Upper lobe of right lung (tissue), 1 donor: Measurements from ENCODE around the gene COL4A4. TPM values are rescaled to one million over a fixed set of nuclear protein-coding genes. Genes with fewer than 3 reads are reported as not detected.

Experiments used
- ATAC-seq: fragments of 200-7000 bp; cut with Tn5 transposase; one replicate; pipeline ENCODE4 v1.9.1; 2020; ENCODE audit warnings: mild to moderate bottlenecking, moderate library complexity
- DNase-seq: peaks from one replicate; pipeline ENCODE4 v3.0.0-alpha.2; 2020
- H3K27ac ChIP-seq: fragments of 200-600 bp; one replicate; pipeline ENCODE4 v1.8.0; 2022
- H3K27me3 ChIP-seq: fragments of 200-600 bp; one replicate; pipeline ENCODE4 v1.8.0; 2022; ENCODE audit warnings: mild to moderate bottlenecking
- H3K36me3 ChIP-seq: fragments of 200-600 bp; one replicate; pipeline ENCODE4 v1.8.0; 2022
- H3K4me1 ChIP-seq: fragments of 200-600 bp; one replicate; pipeline ENCODE4 v1.8.0; 2022
- H3K4me3 ChIP-seq: fragments of 200-600 bp; one replicate; pipeline ENCODE4 v1.8.0; 2022; ENCODE audit warnings: mild to moderate bottlenecking
- H3K9me3 ChIP-seq: fragments of 200-600 bp; one replicate; pipeline ENCODE4 v1.8.0; 2022
- intact Hi-C: fragments of 100-400 bp; cut with DNase I; formaldehyde crosslinking; loops from one replicate; pipeline ENCODE4 v1.11.0; 2022
- total RNA-seq: library from RNA; stranded (reverse); fragmentation: NEBNext Ultra II Directional; extraction: Animal tissue kit (Norgen Biotek cat#: 25700); gene quantifications from one replicate; pipeline ENCODE4 v1.2.1, GENCODE V29; 2021
- TF ChIP-seq, protein P1 (sequence below): fragments of 200-600 bp; IDR thresholded peaks from one replicate; pipeline ENCODE4 v1.8.0; 2022; ENCODE audit warnings: antibody characterized with exemption
- donor health status: DM: no; HTN: yes; CAD: no; lungs with severe emphysema.

Gene COL4A4
- total RNA-seq, 1 donor from 2014 or later, result 36.1 TPM

DNA sequence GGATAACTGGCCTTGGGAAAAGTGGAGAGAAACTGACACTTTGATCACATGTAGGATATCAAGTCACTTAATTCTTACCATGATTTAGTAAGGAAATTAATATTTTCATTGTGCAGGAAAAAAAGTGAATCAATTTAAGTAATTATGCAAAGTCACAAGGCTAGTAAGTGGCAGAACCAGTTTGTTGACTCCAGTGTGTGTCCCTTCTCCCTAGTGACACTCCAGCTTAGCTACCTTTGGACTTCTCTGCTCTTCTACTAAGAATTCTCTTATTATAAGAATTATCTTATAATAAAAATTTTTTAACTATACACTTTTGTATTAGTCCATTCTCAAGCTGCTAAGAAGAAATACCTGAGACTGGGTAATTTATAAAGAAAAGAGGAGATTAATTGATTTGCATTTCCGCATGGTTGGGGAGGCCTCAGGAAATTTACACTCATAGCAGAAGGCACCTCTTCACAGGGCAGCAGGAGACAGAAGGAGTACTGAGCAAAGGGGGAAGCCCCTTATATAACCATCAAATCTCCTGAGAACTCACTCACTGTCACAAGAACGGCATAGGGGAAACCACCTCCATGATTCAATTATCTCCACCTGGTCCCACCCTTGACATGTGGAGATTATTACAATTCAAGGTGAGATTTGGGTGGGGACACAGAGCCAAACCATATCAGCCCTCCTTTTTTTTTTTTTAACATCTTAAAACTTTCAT is 13.6 kb downstream of the COL4A4 start:
- no peak for DNase-seq
- no peak for ATAC-seq

DNA sequence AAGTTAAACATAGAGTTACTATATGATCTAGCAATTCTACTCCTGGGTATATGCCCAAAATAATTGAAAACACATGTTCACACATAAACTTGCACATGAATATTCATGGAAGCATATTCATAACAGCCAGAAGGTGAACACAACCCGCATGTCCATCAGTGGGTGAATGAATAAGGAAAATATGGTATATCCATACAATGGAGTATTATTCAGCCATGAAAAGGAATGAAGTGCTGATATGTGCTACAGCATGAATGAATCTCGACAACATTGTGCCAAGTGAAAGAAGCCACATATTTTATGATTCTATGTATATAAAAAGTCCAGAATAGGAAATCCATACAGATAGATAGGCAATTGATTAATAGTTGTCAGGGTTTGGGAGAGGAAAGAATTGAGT is 15.9 kb downstream of the COL4A4 start:
- TF ChIP-seq, protein P1, sequence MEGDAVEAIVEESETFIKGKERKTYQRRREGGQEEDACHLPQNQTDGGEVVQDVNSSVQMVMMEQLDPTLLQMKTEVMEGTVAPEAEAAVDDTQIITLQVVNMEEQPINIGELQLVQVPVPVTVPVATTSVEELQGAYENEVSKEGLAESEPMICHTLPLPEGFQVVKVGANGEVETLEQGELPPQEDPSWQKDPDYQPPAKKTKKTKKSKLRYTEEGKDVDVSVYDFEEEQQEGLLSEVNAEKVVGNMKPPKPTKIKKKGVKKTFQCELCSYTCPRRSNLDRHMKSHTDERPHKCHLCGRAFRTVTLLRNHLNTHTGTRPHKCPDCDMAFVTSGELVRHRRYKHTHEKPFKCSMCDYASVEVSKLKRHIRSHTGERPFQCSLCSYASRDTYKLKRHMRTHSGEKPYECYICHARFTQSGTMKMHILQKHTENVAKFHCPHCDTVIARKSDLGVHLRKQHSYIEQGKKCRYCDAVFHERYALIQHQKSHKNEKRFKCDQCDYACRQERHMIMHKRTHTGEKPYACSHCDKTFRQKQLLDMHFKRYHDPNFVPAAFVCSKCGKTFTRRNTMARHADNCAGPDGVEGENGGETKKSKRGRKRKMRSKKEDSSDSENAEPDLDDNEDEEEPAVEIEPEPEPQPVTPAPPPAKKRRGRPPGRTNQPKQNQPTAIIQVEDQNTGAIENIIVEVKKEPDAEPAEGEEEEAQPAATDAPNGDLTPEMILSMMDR, result no peak
- H3K4me3 ChIP-seq, result no peak overlapping the region
- no peak for ATAC-seq
- H3K27me3 ChIP-seq, result no peaks in the 10 kb centered on the region
- H3K27ac ChIP-seq, result no peak overlapping the region
- no peak for DNase-seq
- no peaks in the 10 kb centered on the region for H3K4me1 ChIP-seq
- intact Hi-C loops, result no loop called here
- H3K9me3 ChIP-seq, result no peaks in the 10 kb centered on the region
- H3K36me3 ChIP-seq, result no peaks in the 10 kb centered on the region

More for the DNA sequence above, 13.6 kb downstream of the COL4A4 start:
- intact Hi-C loops, result no loop called here
- TF ChIP-seq, protein P1, result no peak
- Histone ChIP-seq H3K4me3 (no peak overlapping the region), H3K9me3 (no peaks in the 10 kb centered on the region), H3K36me3 (no peaks in the 10 kb centered on the region), H3K27me3 (no peaks in the 10 kb centered on the region), H3K27ac (no peak overlapping the region), H3K4me1 (no peaks in the 10 kb centered on the region)

DNA sequence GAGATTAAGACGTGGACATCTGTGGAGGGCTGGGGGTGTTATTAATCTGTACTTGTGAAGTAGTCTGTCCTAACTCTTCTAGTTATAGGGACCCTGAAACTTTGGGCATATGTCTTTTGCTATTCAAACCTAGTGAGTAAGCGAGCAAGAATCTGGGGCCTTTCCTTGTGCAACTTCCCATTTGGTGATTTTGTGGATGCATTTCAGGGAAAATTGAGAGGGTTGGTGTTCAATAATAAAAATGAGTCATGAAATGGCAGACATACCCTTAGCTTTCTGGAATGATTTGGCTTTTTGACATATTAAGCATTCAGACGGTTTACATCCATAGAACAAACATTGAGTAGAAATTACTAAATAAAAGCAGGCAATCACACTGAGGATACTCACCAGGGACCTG is 17.0 kb downstream of the COL4A4 start:
- intact Hi-C loops, result no loop called here
- no peaks in the 10 kb centered on the region for H3K27me3 ChIP-seq
- H3K36me3 ChIP-seq, result no peaks in the 10 kb centered on the region
- TF ChIP-seq, protein P1, result no peak
- H3K4me1 ChIP-seq, result no peaks in the 10 kb centered on the region
- H3K9me3 ChIP-seq, result no peaks in the 10 kb centered on the region
- ATAC-seq (no peak), DNase-seq (no peak)
- no peak overlapping the region for H3K27ac ChIP-seq
- H3K4me3 ChIP-seq, result no peak overlapping the region

DNA sequence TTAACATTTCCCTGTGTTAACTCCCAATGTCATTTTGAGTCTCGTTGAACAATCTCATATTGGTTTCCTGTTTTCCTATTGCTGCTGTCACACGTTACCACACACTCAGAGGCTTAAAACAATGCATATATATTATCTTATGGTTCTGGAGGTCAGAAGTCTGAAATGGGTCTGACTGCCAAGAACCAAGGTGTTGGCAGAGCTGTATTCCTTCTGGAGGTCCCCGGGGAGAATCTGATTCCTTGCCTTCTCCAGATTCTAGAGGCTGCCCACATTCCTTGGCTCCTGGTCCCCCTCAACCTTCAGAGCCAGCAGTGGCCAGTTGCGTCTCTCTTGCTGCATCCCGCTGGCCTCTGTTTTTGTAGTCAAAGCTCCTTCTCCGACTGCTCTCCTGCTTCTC is 17.5 kb downstream of the COL4A4 start:
- DNase-seq (no peak), ATAC-seq (no peak)
- intact Hi-C loops, result no loop called here
- Histone ChIP-seq H3K4me1 (no peaks in the 10 kb centered on the region), H3K36me3 (no peaks in the 10 kb centered on the region), H3K27me3 (no peaks in the 10 kb centered on the region), H3K9me3 (no peaks in the 10 kb centered on the region), H3K27ac (no peak overlapping the region), H3K4me3 (no peak overlapping the region)
- TF ChIP-seq, protein P1, result no peak

DNA sequence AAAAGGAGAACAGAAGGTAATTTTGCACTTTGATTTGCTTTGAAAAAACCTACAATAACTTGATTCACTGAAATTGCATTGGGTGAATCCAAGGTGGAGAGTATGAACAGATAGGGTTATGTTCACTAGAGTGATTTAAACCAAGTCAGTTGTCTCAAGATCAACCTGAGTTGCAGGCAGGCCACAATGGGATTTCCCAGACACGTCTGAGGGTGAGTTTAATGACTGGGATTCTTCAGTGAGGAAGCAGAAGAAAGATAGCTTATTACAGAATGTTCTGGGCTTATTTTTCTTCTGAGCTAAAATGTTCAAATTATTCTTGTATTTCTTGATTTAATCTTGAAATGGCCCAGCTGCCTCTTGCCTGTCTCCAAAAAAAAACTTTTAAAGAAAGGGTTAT is 20.1 kb downstream of the COL4A4 start:
- ATAC-seq (no peak), DNase-seq (no peak)
- Histone ChIP-seq H3K36me3 (no peaks in the 10 kb centered on the region), H3K27ac (no peak overlapping the region), H3K27me3 (no peaks in the 10 kb centered on the region), H3K4me1 (no peaks in the 10 kb centered on the region), H3K9me3 (no peaks in the 10 kb centered on the region), H3K4me3 (no peak overlapping the region)
- TF ChIP-seq, protein P1, result no peak
- intact Hi-C loops, result no loop called here

DNA sequence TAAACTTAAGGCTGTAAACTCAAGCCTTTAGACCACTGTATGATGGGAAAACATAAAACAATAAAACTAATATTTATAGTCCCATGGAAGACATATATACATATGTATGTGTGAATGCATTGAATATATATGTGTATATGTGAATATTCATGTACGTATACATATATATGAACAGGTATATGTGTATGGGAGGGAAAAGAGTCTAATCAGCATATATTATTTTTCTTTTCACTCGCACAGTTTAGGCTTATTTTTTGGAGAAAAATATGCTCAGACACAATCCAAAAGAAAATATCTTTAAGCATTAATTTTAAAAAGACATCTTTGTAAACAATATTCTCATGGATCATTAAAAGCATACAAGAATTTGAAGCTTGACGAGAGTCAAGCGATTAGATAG is 22.7 kb downstream of the COL4A4 start:
- no peaks in the 10 kb centered on the region for H3K27me3 ChIP-seq
- ATAC-seq, result no peak
- no peaks in the 10 kb centered on the region for H3K9me3 ChIP-seq
- intact Hi-C loops, result no loop called here
- TF ChIP-seq, protein P1, result no peak
- H3K4me3 ChIP-seq, result no peak overlapping the region
- no peak overlapping the region for H3K27ac ChIP-seq
- H3K36me3 ChIP-seq, result no peaks in the 10 kb centered on the region
- no peak for DNase-seq
- H3K4me1 ChIP-seq, result no peaks in the 10 kb centered on the region
